ENCODE data around the gene DNAH1. TPM values are rescaled to one million over a fixed set of nuclear protein-coding genes. Genes with fewer than 3 reads are reported as not detected.

DNAH1 gene
- total RNA-seq, 1 donor from 2014 or later, result 8.2 TPM

- Mint-ChIP-seq H3K27ac (no peak overlapping the region), H3K4me3 (no peak overlapping the region), H3K36me3 (no peaks in the 10 kb centered on the region), H3K27me3 (ENCODE audit: low read depth) (no peaks in the 10 kb centered on the region), H3K4me1 (no peaks in the 10 kb centered on the region), H3K9me3 (no peaks in the 10 kb centered on the region)
- TF ChIP-seq, protein P1, sequence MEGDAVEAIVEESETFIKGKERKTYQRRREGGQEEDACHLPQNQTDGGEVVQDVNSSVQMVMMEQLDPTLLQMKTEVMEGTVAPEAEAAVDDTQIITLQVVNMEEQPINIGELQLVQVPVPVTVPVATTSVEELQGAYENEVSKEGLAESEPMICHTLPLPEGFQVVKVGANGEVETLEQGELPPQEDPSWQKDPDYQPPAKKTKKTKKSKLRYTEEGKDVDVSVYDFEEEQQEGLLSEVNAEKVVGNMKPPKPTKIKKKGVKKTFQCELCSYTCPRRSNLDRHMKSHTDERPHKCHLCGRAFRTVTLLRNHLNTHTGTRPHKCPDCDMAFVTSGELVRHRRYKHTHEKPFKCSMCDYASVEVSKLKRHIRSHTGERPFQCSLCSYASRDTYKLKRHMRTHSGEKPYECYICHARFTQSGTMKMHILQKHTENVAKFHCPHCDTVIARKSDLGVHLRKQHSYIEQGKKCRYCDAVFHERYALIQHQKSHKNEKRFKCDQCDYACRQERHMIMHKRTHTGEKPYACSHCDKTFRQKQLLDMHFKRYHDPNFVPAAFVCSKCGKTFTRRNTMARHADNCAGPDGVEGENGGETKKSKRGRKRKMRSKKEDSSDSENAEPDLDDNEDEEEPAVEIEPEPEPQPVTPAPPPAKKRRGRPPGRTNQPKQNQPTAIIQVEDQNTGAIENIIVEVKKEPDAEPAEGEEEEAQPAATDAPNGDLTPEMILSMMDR (IDR thresholded peaks at IDR 0.05; ENCODE audit: unreplicated experiment), result no peak
- no peak for DNase-seq (ENCODE audit: low spot score in 2 of 2, unreplicated experiment in 2 of 2)
Measured at GRCh38 chr3:52387481-52387880, 71.4 kb downstream of the DNAH1 start.

DNA sequence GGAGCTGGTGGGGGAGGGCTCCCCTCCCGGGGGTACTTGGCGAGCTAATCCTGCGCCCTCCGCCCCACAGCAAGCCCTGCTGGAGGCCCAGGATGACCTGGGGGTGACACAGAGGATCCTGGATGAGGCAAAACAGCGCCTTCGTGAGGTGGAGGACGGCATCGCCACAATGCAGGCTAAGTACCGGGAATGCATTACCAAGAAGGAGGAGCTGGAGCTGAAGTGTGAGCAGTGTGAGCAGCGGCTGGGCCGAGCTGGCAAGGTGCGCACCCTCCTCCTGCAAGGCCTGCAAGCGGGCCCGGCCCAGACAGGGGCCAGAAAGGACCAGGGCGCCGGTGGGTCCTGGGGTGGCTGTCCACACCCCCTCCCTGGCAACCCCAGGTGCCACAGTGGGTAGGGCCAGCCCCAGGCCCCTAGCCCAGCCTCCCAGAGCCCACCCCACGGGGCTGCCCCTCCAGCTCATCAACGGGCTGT lies 72.3 kb downstream of the DNAH1 start:
- H3K36me3 Mint-ChIP-seq, result no peaks in the 10 kb centered on the region
- TF ChIP-seq, protein P1 (IDR thresholded peaks at IDR 0.05; ENCODE audit: unreplicated experiment), result no peak
- H3K27ac Mint-ChIP-seq, result no peak overlapping the region
- H3K4me1 Mint-ChIP-seq, result no peaks in the 10 kb centered on the region
- no peaks in the 10 kb centered on the region for H3K27me3 Mint-ChIP-seq (ENCODE audit: low read depth)
- H3K4me3 Mint-ChIP-seq, result no peak overlapping the region
- H3K9me3 Mint-ChIP-seq, result no peaks in the 10 kb centered on the region
- no peak for DNase-seq (ENCODE audit: low spot score in 2 of 2, unreplicated experiment in 2 of 2)

- H3K4me1 Mint-ChIP-seq, result no peaks in the 10 kb centered on the region
- H3K27me3 Mint-ChIP-seq (ENCODE audit: low read depth), result no peaks in the 10 kb centered on the region
- no peak overlapping the region for H3K4me3 Mint-ChIP-seq
- TF ChIP-seq, protein P1 (IDR thresholded peaks at IDR 0.05; ENCODE audit: unreplicated experiment), result no peak
- no peak overlapping the region for H3K27ac Mint-ChIP-seq
- no peak for DNase-seq (ENCODE audit: low spot score in 2 of 2, unreplicated experiment in 2 of 2)
- H3K9me3 Mint-ChIP-seq, result no peaks in the 10 kb centered on the region
- no peaks in the 10 kb centered on the region for H3K36me3 Mint-ChIP-seq
Measured at GRCh38 chr3:52388933-52389332, 72.8 kb downstream of the DNAH1 start.

DNA sequence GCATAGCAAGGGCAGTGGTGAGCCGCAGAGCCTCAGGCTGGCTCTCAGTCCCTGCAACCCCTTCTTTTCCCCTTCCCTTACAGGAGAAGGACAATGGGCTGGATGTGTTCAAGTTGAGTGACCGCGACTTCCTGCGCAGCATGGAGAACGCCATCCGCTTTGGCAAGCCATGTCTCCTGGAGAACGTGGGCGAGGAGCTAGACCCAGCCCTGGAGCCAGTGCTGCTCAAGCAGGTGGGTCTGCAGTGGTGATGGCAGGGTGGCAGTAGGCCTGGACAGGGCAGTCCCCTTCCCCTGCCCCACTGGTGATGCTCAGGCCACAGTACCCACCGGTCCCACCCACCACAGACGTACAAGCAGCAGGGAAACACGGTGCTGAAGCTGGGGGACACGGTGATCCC lies 75.0 kb downstream of the DNAH1 start:
- no peaks in the 10 kb centered on the region for H3K36me3 Mint-ChIP-seq

DNA sequence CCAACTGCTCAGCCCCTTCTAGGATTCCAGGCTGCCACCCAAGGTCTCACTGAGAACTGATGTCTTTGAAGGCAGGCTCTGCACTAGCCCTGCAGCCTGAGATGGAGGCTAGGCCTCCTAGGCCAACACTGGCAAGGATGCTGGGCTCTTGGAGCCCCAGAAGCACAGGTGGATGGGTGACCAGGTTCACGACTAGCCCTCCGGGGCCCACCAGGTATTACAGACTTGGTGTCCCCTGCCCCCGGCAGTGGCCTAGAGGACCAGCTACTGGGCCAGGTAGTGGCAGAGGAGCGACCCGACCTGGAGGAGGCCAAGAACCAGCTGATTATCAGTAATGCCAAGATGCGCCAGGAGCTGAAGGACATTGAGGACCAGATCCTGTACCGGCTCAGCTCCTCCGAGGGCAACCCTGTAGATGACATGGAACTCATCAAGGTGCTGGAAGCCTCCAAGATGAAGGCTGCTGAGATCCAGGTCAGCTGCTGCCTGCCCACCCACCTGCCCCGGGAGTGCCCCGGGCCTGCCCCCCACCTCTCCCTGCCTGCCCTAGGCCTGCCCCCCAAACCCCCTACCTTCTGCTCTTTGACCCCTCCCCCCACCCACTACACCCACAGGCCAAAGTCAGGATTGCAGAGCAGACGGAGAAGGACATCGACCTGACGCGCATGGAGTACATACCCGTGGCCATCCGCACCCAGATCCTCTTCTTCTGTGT lies 76.3 kb downstream of the DNAH1 start:
- Mint-ChIP-seq H3K36me3 (no peaks in the 10 kb centered on the region), H3K27me3 (ENCODE audit: low read depth) (no peaks in the 10 kb centered on the region), H3K27ac (no peak overlapping the region), H3K4me3 (no peak overlapping the region), H3K4me1 (no peaks in the 10 kb centered on the region), H3K9me3 (no peaks in the 10 kb centered on the region)
- TF ChIP-seq, protein P1 (IDR thresholded peaks at IDR 0.05; ENCODE audit: unreplicated experiment), result no peak
- no peak for DNase-seq (ENCODE audit: low spot score in 2 of 2, unreplicated experiment in 2 of 2)

More for the DNA sequence above, 75.0 kb downstream of the DNAH1 start:
- DNase-seq (ENCODE audit: low spot score in 2 of 2, unreplicated experiment in 2 of 2), result no peak
- Mint-ChIP-seq H3K4me1 (no peaks in the 10 kb centered on the region), H3K27ac (no peak overlapping the region), H3K27me3 (ENCODE audit: low read depth) (no peaks in the 10 kb centered on the region), H3K9me3 (no peaks in the 10 kb centered on the region), H3K4me3 (no peak overlapping the region)
- TF ChIP-seq, protein P1 (IDR thresholded peaks at IDR 0.05; ENCODE audit: unreplicated experiment), result no peak

Measured in mesothelial cell of epicardium (in vitro differentiated cells).